Esophagus mucosa (tissue), 1 donor: ENCODE data around the gene INPPL1. TPM values are rescaled to one million over a fixed set of nuclear protein-coding genes. Genes with fewer than 3 reads are reported as not detected.
A peak's percentile ranks its signal among the peaks of the same experiment; 100 is the strongest.

ENCODE experiments used
- ATAC-seq: fragments of 200-7000 bp; cut with Tn5 transposase; one replicate; pipeline ENCODE4 v1.9.1; 2020
- total RNA-seq: library from RNA; stranded (reverse); gene quantifications from one replicate; pipeline ENCODE4 v1.2.4, GENCODE V29; 2023
- donor health status: DM: yes; HTN: yes; CAD: no.

The INPPL1 gene
- total RNA-seq, 1 donor from 2014 or later: 21.2 TPM

DNA sequence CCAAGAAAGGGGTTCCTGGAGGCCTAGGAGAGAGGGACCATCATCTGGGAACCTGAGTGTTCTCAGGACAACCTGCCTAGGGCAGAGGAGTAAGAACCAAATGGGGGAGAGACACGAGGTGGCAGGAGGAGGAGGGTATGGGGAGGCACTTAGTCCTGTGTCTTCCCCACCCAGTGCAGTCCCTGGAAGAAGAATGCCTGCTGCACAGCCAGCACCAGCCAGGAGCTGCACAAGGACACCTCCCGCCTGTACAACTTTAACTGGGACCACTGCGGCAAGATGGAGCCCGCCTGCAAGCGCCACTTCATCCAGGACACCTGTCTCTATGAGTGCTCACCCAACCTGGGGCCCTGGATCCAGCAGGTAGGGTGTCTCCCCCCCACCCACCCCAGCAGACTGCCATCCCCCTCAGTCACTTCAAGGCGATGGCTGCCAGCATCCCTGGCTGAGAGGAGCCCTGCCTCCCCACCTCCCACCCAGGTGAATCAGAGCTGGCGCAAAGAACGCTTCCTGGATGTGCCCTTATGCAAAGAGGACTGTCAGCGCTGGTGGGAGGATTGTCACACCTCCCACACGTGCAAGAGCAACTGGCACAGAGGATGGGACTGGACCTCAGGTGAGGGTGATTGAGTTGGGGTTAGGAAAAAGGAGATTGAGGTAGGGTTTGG is 3.7 kb upstream of the INPPL1 start:
- ATAC-seq: no peak

DNA sequence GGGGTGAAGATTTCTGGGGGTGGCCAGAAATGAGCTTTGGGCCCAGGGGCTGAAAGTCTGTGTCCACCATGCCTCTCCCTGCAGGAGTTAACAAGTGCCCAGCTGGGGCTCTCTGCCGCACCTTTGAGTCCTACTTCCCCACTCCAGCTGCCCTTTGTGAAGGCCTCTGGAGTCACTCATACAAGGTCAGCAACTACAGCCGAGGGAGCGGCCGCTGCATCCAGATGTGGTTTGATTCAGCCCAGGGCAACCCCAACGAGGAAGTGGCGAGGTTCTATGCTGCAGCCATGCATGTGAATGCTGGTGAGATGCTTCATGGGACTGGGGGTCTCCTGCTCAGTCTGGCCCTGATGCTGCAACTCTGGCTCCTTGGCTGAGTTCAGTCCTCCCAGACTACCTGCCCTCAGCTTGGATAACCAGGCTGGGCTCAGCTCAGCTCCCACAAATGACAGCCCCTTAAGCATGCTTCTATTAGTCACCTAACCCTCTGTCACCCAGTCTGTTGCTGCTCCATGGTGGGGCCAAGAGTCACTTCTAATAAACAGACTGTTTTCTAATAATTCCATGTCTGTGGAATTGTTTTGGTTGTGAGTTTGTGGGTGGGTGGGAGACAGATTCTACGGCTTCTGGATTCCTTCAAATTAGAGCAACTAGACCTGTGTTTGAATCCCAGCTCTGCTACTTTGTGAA is 3.0 kb upstream of the INPPL1 start:
- ATAC-seq: no peak

DNA sequence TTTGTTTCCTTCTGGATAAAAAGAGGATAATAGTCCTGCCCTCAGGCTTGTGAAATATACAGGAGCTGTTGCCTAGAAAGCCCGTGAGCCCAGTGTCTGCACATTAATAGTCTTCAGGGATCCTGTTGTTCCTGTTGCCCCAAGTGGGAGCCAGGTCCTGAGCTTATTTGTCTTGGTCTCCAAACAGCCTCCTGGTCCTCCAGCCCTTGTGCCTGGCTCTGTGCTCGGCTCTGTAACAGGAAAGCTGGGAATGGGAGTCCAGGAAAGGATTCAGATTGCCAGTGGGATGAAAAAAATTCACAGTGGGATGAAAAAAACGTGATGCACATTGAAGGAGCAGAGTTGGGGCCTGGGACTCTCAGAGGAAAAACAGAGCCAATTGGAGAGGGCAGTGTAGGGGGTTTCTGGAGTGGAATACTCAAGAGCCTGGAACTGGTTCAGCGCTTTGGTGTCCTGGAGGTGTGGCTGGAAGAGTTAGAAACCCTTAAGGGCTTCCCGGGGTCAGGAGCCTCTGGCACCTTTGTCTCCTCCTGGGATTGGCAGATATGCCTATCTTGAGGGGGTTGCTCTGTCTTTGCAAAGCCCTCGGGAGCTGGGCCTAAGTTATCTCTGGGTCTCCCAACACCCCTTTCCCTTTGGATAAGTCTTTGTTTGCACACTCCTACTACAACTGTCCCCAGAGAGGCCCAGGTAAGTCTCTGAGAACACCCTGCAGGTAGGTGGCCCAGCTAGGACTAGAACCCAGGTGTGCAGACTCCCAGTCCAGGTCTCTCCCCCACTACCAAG is 2.3 kb upstream of the INPPL1 start:
- no peak for ATAC-seq

DNA sequence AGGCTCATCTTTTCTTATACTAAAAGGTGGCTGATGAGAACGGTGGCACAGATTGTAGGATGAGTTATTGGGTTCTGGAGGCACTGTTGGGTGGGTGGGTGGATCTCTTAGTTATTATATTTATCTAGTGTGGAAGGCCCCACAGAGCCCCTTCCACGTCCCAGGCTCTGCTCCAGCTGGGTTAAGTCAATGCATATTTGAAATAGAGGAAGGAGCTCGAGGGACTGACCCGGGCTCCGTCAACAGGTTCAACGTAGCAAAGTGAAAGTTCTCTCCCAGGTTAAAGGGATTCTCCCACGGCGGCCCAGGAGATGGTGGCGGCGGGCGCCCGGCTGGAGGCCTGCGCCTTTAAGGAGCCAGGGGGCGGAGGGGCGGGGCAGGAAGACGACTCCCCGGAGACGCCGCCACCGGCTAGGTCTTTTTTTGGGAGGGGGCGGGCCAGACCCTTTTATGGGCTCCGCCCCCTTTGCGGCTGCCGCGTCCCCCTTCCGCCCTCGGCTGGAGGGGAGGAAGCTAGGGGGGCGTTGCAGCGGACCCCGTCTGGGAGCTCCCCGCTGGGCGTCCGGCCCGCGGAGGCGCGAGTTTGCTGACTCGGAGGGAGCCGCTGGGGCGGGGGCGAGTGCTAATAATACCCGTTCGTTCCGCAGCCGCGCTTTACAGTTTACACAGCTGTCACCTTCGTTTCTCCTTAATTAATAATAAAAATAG is 1.5 kb upstream of the INPPL1 start:
- ATAC-seq: peak; percentile 80

DNA sequence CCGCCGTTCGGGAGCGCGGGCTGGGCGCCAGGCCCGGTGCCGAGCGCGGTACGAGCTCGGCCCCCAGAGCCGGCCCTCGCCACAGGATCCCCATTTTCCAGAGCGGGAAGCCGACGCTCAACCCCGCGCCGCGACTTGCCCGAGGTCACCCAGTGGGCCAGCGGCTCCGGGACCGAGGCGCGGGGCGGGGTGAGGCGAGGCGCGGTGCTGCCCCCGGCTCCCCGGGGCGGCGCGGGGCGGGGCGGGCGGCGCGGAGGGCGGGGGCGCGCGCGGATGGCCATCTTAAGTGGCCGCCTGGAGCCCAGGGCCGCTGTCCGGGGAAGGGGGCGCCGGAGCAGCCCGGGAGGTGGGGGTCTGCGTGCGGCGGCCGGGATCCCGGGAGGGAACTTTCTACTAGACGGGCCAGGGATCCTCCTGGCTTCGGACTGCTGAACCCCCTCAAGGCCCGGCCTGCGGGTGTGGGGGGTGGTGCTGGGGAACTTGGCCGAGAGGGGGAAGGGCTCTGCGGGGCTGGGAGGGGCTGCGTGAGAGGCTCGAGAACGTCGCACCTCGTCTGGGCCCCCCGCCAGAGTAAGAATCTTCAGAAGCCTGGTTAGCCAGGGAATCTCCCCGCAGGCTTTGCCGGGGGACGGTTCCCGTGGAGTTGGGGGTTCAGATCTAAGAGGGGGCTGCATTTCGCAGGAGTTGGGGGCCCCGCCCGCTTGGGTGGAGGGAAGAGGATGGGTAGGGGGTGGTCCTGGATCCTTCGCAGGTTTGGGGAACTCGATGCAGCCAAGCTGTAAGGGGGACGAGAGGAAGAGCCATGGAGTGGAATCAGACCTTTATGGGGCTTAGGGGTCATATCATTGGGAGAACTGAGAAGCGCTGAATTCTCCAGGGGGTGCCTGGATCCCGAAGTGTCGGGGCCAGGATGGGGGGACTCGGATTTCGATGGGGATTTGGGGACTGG is 678 bp upstream of the INPPL1 start:
- ATAC-seq: peak; percentile 61

DNA sequence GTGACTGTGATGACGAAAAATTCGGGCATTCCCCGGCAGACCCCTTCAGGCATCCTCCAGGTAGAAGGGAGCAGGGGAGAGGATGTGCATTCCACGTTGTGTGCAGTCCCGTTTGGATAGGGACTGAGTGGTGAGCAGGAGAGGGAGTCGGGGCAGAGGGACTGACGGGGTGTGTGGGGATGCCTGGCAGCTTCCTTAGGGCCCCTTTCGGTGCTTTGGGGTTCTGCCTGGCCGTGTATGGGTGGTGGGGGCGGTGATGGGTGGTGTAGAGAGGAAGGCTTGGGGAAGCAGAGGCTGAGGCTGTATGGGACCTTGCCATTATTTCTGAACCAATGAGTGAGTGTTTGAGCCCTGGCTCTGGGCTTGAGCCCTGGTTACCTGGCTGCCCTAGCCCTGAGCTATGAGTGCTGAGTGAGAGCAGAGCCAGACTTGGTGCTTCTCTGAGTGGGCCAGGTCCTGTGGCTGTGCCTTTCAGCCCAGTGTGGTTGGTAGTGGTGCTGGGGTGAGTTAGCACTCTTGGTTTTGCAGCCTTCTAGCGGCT is 914 bp downstream of the INPPL1 start:
- no peak for ATAC-seq

DNA sequence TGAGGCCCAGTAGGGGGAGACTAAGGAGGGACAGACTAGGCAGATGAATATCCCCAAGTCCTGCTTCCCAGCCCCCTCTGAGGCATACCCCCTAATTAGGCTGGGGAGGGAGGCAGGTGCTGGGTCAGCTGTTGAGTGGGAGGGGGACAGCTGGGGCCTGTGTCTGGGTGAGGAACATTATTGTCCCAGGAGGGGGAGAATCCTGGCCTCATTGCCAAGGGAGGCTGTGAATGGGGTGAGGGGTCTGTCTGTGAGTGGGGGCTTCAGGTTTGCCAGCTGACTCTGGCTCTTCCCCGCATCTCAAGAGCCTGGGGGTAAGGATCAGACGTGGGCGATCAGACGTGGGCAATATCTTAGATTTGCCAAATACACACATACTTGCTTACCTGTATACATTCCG is 2.1 kb downstream of the INPPL1 start:
- no peak for ATAC-seq

DNA sequence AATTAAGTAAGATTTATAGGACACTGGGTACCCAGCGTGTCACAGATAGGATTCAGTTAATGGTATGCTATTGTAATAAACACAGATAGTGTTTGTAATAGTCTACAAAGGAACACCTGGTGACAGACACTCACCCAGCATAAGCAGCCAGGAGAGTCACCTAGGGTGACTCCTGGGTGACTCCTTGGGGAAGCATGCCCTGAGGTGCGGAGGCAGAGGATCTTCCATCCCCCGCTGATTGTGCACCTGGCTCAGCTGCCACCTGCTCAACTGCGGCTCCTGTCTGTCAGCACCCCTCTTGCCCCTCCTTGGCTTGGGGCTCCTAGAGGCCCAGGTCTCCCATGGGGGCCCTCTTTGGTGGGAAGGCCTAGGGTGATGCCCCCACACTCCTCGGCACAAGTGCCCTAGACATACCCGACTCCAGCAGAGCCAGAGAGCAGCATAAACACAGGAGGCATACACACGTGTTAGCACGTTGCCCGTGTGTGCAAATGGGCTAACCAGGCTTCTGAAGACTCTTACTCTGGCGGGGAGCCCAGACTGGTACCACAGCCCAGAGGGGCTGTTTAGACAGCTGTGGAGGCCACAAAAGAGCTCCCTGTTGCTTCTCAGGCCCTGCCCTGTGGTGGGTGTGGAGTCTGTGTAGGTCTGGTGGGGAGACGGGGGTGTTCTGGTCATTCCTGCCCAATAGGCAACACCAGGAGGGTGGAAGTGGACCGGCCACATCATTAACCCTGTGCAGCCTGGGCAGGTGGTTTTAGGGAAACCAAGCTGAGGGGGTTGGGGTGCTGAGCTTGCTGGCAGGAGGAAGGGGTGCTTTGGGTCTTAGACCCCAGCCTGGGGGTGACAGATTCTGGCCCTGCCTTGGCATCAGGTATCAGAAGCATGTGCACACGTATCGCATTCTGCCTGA is 3.0 kb downstream of the INPPL1 start:
- no peak for ATAC-seq

DNA sequence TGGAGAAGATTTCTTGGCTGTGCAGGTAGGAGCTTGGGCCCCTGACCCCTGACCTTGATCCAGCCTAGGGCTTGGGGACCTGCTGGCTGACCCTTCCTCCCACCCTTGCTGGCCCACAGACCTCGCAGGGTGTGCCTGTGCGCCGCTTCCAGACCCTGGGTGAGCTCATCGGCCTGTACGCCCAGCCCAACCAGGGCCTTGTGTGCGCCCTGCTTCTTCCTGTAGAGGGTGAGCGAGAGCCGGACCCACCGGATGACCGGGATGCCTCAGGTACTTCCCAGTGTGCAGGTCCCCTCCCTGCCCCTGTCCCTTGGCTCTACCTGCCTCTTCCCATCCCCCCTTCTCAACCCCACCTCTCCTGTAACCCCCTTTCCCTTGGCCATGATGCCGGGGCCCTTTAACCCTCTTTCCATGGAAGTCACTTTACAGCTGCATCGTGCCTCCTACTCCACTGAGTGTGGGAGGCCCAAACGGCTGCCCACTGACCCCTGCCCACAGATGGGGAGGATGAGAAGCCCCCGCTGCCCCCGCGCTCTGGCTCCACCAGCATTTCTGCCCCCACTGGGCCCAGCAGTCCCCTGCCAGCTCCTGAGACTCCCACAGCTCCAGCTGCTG is 3.8 kb downstream of the INPPL1 start:
- no peak for ATAC-seq

DNA sequence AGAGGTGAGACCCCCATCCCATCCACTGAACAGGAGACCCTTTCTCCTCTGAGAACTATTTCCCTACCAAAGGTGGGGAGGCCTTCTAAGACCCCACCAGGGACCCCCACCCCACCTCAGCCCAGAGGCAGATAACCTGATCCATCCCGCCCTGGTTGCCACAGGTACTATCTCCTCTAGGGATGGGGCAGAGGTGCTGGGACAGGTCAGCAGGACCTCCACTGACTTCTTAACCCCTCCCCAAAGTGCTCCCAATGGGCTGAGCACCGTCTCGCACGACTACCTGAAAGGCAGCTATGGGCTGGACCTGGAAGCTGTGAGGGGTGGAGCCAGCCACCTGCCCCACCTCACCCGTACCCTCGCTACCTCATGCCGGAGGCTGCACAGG is 4.3 kb downstream of the INPPL1 start:
- no peak for ATAC-seq

DNA sequence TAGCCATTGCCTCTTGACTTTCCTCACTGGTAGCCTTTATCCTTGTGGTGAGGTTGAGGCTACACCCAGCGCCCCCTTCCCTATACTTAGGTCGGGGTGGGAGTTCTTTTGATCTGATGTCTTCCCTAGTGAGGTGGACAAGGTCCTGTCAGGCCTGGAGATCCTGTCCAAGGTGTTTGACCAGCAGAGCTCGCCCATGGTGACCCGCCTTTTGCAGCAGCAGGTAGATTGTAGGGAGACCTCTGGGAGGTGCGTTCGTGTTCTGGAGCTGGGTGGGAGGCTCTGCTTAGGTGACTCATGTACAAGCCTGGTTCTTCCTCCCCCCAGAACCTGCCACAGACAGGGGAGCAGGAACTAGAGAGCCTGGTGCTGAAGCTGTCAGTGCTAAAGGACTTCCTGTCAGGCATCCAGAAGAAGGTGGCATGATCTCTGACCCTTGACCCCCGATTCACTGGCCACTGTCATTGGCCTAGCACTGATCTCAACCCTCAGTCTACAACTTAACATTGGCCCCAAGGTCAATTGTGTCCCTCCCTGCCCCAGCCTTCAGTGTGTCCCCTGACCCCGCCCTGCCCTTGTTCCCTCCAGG is 4.9 kb downstream of the INPPL1 start:
- no peak for ATAC-seq

DNA sequence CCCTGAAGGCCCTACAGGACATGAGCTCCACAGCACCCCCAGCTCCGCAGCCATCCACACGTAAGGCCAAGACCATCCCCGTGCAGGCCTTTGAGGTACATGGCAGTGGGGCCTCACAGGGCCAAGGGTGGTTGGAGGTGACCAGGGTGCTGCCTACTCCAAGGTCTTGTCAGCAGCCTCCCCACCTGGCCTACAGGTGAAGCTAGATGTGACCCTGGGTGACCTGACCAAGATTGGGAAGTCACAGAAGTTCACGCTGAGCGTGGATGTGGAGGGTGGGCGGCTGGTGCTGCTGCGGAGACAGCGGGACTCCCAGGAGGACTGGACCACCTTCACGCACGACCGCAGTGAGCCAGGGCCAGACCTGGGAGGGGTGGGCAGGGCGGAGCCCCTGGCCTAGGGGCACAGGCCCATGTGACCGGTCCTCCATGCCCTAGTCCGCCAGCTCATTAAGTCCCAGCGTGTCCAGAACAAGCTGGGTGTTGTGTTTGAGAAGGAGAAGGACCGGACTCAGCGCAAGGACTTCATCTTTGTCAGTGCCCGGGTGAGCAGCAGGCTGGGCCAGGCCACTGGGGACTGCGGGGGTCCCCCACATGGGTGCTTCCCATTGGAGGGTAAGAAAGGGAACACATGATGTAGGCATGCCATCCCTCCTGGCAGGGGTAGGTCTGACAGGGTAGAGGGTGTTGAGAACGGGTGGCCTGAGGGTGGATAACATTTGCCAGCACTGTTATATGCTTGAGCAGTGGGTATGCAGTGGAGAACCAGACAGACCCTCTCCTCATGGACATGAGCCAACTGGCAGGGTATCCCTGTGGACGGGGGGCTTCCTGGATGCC is 5.6 kb downstream of the INPPL1 start:
- ATAC-seq: no peak

DNA sequence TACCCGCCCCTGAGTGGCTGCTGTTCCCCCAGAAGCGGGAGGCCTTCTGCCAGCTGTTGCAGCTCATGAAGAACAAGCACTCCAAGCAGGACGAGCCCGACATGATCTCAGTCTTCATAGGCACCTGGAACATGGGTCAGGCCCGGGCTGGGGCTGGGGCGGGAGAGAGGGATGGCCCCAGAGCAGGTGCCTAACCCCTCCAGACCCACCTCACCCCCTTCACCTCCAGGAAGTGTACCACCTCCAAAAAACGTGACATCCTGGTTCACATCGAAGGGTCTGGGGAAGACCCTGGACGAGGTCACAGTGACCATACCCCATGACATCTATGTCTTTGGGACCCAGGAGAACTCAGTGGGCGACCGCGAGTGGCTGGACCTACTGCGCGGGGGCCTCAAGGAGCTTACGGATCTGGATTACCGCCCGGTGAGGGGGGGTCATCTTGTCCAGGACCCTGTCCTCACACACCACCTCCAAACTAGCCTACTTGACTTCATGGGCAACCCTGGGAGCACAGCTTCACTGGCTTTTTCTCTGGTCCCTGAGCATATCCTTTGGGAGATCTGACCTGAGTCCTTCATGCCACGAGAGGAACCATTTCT is 6.3 kb downstream of the INPPL1 start:
- ATAC-seq: no peak

DNA sequence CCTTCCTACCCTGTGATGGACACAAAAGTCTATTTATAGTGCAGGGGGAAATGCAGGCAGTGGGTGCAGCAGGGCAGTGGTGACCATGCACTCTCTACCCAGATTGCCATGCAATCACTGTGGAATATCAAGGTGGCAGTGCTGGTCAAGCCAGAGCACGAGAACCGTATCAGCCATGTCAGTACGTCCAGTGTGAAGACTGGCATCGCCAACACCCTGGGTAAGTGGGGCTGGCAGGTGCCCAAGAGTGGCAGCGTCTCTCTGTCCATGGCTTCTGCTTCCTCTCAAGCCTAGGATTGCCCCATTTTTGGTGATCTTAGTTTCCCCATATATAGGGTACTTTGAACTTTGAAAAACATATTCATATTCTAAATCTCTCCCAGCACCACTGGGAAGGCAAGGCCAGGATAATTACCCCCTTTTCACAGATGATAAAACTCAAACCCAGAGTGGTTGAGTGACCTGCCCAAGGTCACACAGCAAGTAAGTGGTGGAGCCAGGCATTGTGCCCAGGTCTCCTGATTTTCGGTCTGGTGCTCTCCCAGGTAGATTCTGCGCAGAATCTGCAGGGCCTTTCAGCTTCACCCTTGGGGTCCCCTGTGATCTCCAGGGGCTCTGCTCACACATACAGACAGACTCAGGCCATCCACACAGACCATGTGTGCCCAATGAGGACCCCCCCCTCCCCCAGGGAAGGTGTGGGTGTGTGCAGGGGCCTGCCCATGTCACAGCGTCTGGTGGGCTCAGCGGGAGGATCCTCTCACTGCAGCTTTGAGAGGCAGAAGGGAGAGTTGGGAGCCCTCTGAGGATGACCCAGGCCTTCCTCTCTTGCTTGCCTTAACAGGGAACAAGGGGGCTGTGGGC is 7.1 kb downstream of the INPPL1 start:
- ATAC-seq: no peak

DNA sequence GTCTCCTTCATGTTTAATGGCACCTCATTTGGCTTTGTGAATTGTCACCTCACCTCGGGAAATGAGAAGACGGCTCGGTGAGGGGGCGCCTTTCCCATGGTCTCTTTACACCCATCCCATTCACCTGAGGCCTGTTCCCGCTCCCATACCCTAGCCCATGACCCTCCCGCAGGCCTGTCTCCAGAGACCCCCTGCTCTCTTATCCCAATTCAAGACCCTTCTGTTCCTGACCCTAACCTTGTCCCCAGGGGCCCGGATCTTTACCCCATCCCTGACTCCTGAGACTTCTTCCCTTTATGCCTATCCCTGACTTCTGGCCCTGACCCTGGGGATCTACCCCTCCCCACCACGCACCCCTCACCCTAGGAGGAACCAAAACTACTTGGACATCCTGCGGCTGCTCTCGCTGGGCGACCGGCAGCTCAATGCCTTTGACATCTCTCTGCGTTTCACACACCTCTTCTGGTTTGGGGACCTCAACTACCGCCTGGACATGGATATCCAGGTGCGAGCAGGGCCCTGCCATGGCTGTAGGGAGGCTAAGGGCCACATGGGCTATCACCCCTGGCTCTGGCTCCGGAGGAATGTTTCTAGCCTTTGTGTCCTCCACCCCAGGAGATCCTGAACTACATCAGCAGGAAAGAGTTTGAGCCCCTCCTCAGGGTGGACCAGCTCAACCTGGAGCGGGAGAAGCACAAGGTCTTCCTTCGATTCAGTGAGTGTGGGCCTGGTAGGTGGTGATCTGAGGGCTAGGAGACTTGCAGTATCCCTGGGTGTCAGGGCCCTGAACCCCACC is 7.9 kb downstream of the INPPL1 start:
- no peak for ATAC-seq

DNA sequence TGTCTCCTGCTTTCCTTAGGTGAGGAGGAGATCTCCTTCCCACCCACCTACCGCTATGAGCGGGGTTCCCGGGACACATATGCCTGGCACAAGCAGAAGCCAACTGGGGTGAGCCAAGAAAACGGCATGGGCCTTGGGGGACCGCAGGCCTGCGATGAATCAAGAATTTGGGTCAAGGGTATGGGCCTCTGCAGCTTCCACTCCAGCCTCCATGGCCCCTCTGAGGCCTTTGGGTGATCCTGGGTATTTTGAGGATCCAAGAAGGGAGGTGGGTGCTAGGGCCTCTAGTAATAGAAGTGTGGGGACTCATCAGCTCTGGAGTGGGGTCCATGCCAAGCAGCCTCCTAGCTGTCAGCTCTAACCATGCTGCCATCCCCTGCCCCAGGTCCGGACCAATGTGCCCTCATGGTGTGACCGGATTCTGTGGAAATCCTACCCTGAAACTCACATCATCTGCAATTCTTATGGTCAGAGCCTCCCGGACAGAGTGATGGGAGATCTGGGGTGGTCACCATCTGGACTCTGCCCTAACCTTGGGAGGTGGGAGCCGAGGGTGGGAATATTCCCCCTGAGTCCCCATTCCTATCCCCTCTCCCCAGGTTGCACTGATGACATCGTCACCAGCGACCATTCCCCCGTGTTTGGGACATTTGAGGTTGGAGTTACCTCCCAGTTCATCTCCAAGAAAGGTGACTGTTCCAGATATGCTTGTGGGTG is 8.6 kb downstream of the INPPL1 start:
- no peak for ATAC-seq
